ENCODE data around the gene KRTAP3-1. TPM values are rescaled to one million over a fixed set of nuclear protein-coding genes. Genes with fewer than 3 reads are reported as not detected.
"Not testable (repeated sequence)": the region's sequence is repeated elsewhere in the genome, so short reads cannot be mapped to it uniquely, and the experiment has no call there.

The KRTAP3-1 gene
- total and polyA plus RNA-seq, 3 donors from 2014 or later, result not detected

- no peaks in the 10 kb centered on the region for H3K9me3 ChIP-seq
- H3K27ac ChIP-seq, result no peak overlapping the region
- WGBS, 2 donors, result 90 to 93% methylated on average over 2 of the region's 2 CpGs
- no peak overlapping the region for H3K4me3 ChIP-seq
- intact Hi-C loops (cut with DNase I; ENCODE audit: low total_unique reads), result no loop called here
- H3K27me3 ChIP-seq, result no peaks in the 10 kb centered on the region
- H3K4me1 ChIP-seq, result no peaks in the 10 kb centered on the region
- no peak for TF ChIP-seq POLR2A (IDR thresholded peaks at IDR 0.05)
- TF ChIP-seq, protein P1, sequence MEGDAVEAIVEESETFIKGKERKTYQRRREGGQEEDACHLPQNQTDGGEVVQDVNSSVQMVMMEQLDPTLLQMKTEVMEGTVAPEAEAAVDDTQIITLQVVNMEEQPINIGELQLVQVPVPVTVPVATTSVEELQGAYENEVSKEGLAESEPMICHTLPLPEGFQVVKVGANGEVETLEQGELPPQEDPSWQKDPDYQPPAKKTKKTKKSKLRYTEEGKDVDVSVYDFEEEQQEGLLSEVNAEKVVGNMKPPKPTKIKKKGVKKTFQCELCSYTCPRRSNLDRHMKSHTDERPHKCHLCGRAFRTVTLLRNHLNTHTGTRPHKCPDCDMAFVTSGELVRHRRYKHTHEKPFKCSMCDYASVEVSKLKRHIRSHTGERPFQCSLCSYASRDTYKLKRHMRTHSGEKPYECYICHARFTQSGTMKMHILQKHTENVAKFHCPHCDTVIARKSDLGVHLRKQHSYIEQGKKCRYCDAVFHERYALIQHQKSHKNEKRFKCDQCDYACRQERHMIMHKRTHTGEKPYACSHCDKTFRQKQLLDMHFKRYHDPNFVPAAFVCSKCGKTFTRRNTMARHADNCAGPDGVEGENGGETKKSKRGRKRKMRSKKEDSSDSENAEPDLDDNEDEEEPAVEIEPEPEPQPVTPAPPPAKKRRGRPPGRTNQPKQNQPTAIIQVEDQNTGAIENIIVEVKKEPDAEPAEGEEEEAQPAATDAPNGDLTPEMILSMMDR (IDR thresholded peaks at IDR 0.05), result no peak
- no peaks in the 10 kb centered on the region for H3K36me3 ChIP-seq (ENCODE audit: low read depth, missing control alignments)
- no peak for DNase-seq
Measured at GRCh38 chr17:41037853-41038350, 29.0 kb upstream of the KRTAP3-1 start.

DNA sequence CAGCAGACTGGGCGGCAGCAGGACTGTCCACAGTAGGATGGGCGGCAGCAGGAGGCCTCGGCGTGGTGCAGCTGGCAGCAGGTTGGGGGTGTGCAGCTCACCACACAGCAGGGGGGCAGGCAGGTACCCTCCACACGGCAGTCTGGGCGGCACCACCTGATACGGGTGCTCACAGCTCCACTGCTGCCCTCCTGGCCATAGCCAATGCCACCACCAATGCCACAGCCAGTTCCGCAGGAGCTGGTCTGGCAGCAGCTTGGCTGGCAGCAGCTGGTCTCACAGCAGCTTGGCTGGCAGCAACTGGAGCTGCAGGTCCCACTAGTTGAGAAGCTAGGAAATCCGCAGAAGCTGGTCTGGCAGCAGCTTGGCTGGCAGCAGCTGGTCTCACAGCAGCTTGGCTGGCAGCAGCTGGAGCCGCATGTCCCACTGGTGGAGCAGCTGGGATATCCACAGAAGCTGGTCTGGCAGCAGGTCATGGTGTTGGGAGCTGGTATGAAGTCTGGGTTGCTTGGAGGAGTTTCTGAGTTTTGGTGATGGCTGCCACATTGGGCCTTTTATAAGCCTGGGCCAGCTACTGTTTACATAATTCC, 25.5 kb upstream of the KRTAP3-1 start, which contains the start of gene KRTAP1-3:
Gene KRTAP1-3, minus strand, starts transcription at position 529 of the 590 bp plus-strand sequence. Its CDS starts 53 bp downstream, at position 476.
- H3K4me3 ChIP-seq; H3K36me3 ChIP-seq (ENCODE audit: low read depth, missing control alignments); H3K4me1 ChIP-seq; H3K27ac ChIP-seq; intact Hi-C loops (cut with DNase I; ENCODE audit: low total_unique reads); H3K9me3 ChIP-seq; DNase-seq; H3K27me3 ChIP-seq: not testable (repeated sequence)
- WGBS, 2 donors, result 77 to 94% methylated on average over 3 to 6 of the region's 10 CpGs

GRCh38 chr17:41029633-41030245, 20.8 kb upstream of the KRTAP3-1 start, which contains the start of gene KRTAP1-4:
KRTAP1-4 (minus strand) TSS chr17:41030195; CDS start chr17:41030078, 117 bp downstream.
- no peak for DNase-seq
- Histone ChIP-seq H3K36me3 (ENCODE audit: low read depth, missing control alignments) (no peaks in the 10 kb centered on the region), H3K4me3 (no peak within 1 kb of the TSS), H3K9me3 (no peaks in the 10 kb centered on the region), H3K4me1 (no peaks in the 10 kb centered on the region), H3K27ac (no peak within 1 kb of the TSS), H3K27me3 (no peaks in the 10 kb centered on the region)
- 85 to 91% methylated on average over 3 to 12 of the region's 12 CpGs for WGBS, 2 donors
- TF ChIP-seq, protein P1 (IDR thresholded peaks at IDR 0.05), result no peak
- no peak for TF ChIP-seq POLR2A (IDR thresholded peaks at IDR 0.05)
- intact Hi-C loops (cut with DNase I; ENCODE audit: low total_unique reads), result no loop called here

- no peaks in the 10 kb centered on the region for H3K36me3 ChIP-seq (ENCODE audit: low read depth, missing control alignments)
- intact Hi-C loops (cut with DNase I; ENCODE audit: low total_unique reads), result no loop called here
- no peak within 1 kb of the TSS for H3K4me3 ChIP-seq
- TF ChIP-seq POLR2A (IDR thresholded peaks at IDR 0.05), result no peak
- TF ChIP-seq, protein P1 (IDR thresholded peaks at IDR 0.05), result no peak
- WGBS, 2 donors, result 74 to 87% methylated on average over 4 to 9 of the region's 9 CpGs
- no peaks in the 10 kb centered on the region for H3K9me3 ChIP-seq
- DNase-seq, result no peak
- no peak within 1 kb of the TSS for H3K27ac ChIP-seq
- H3K4me1 ChIP-seq, result no peaks in the 10 kb centered on the region
- no peaks in the 10 kb centered on the region for H3K27me3 ChIP-seq
Measured at GRCh38 chr17:41026715-41027471, 18.0 kb upstream of the KRTAP3-1 start, which contains the start of gene KRTAP1-5. KRTAP1-5 (minus strand) TSS chr17:41027208; CDS start chr17:41027155, 53 bp downstream.

DNA sequence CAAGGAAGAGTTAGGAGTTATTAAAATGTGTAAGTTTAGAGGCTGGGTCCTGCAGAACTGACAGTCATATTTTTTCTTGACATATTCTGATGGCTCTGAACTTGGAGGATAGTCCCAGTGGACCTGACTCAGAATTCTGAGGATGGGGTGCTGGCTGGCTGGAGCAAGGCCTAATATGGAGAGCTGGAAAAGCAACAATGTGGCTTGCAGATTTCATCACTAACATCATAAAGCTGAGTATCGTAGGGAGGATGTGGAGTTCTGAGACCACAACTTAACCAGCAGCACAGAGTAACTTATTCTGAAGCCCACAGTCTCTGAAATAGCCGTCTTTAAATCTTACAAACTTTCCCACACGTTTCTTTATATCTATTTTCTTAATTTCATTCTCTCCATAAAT, 15.8 kb upstream of the KRTAP3-1 start:
- Histone ChIP-seq H3K4me3 (no peak overlapping the region), H3K4me1 (no peaks in the 10 kb centered on the region)
- 75 to 87% methylated on average over 3 of the region's 3 CpGs for WGBS, 2 donors

More for the DNA sequence above, 15.8 kb upstream of the KRTAP3-1 start:
- intact Hi-C loops (cut with DNase I; ENCODE audit: low total_unique reads), result no loop called here
- TF ChIP-seq POLR2A (IDR thresholded peaks at IDR 0.05), result no peak
- TF ChIP-seq, protein P1 (IDR thresholded peaks at IDR 0.05), result no peak
- DNase-seq, result no peak
- H3K27ac ChIP-seq, result no peak overlapping the region
- no peaks in the 10 kb centered on the region for H3K9me3 ChIP-seq
- no peaks in the 10 kb centered on the region for H3K27me3 ChIP-seq
- H3K36me3 ChIP-seq (ENCODE audit: low read depth, missing control alignments), result no peaks in the 10 kb centered on the region

Measured in testis (tissue), 3 donors.